ENCODE measurements around the gene GPANK1. TPM values are rescaled to one million over a fixed set of nuclear protein-coding genes. Genes with fewer than 3 reads are reported as not detected.
A peak's percentile ranks its signal among the peaks of the same experiment; 100 is the strongest.

GPANK1 gene
- total RNA-seq, 2 donors from 2014 or later: 30.3 to 37.7 TPM

- Mint-ChIP-seq H3K27ac (peak overlapping the region; percentile 64), H3K4me1 (ENCODE audit: low read depth) (peaks cover 7% of the 10 kb centered on the region), H3K4me3 (peak overlapping the region in 1 of 2 donors; percentile 9), H3K36me3 (ENCODE audit: insufficient read depth in 2 of 2) (peaks cover 4 to 14% of the 10 kb centered on the region in 2 donors), H3K9me3 (no peaks in the 10 kb centered on the region), H3K27me3 (ENCODE audit: low read depth) (no peaks in the 10 kb centered on the region)
- ATAC-seq (replicated peaks in 1 of 2) (no peak), DNase-seq (no peak)
Measured at GRCh38 chr6:31639043-31639442, 25.8 kb downstream of the GPANK1 start.

- ATAC-seq (replicated peaks in 1 of 2) (no peak), DNase-seq (no peak)
- Mint-ChIP-seq H3K27me3 (ENCODE audit: low read depth) (no peaks in the 10 kb centered on the region), H3K4me1 (ENCODE audit: low read depth) (peaks cover 10% of the 10 kb centered on the region), H3K27ac (no peak overlapping the region), H3K36me3 (ENCODE audit: insufficient read depth in 2 of 2) (peaks cover 5 to 28% of the 10 kb centered on the region in 2 donors), H3K4me3 (no peak overlapping the region), H3K9me3 (no peaks in the 10 kb centered on the region)
Measured at GRCh38 chr6:31636698-31637596, 27.9 kb downstream of the GPANK1 start.

- no peak overlapping the region for H3K4me3 Mint-ChIP-seq
- no peaks in the 10 kb centered on the region for H3K27me3 Mint-ChIP-seq (ENCODE audit: low read depth)
- H3K9me3 Mint-ChIP-seq: no peaks in the 10 kb centered on the region
- peaks cover 11 to 40% of the 10 kb centered on the region in 2 donors for H3K36me3 Mint-ChIP-seq (ENCODE audit: insufficient read depth in 2 of 2)
- no peak for DNase-seq
- ATAC-seq (replicated peaks in 1 of 2): no peak
- H3K4me1 Mint-ChIP-seq (ENCODE audit: low read depth): peaks cover 25% of the 10 kb centered on the region
- no peak overlapping the region for H3K27ac Mint-ChIP-seq
Measured at GRCh38 chr6:31634969-31635575, 29.7 kb downstream of the GPANK1 start.

GRCh38 chr6:31634131-31634530, 30.7 kb downstream of the GPANK1 start:
- ATAC-seq (replicated peaks in 1 of 2) (no peak), DNase-seq (no peak)
- no peaks in the 10 kb centered on the region for H3K9me3 Mint-ChIP-seq
- H3K36me3 Mint-ChIP-seq (ENCODE audit: insufficient read depth in 2 of 2): peaks cover 14 to 47% of the 10 kb centered on the region in 2 donors
- H3K27ac Mint-ChIP-seq: peak overlapping the region; percentile 39
- H3K4me3 Mint-ChIP-seq: no peak overlapping the region
- H3K4me1 Mint-ChIP-seq (ENCODE audit: low read depth): peaks cover 21% of the 10 kb centered on the region
- no peaks in the 10 kb centered on the region for H3K27me3 Mint-ChIP-seq (ENCODE audit: low read depth)

GRCh38 chr6:31633447-31633846, 31.4 kb downstream of the GPANK1 start:
- Mint-ChIP-seq H3K36me3 (ENCODE audit: insufficient read depth in 2 of 2) (peaks cover 14 to 44% of the 10 kb centered on the region in 2 donors), H3K4me1 (ENCODE audit: low read depth) (peaks cover 21% of the 10 kb centered on the region), H3K27me3 (ENCODE audit: low read depth) (no peaks in the 10 kb centered on the region), H3K9me3 (no peaks in the 10 kb centered on the region), H3K4me3 (no peak overlapping the region), H3K27ac (no peak overlapping the region)
- DNase-seq (no peak), ATAC-seq (replicated peaks in 1 of 2) (no peak)

GRCh38 chr6:31632279-31632946, 32.4 kb downstream of the GPANK1 start:
- Mint-ChIP-seq H3K4me3 (no peak overlapping the region), H3K27ac (no peak overlapping the region), H3K36me3 (ENCODE audit: insufficient read depth in 2 of 2) (peaks cover 17 to 52% of the 10 kb centered on the region in 2 donors), H3K27me3 (ENCODE audit: low read depth) (no peaks in the 10 kb centered on the region), H3K9me3 (no peaks in the 10 kb centered on the region), H3K4me1 (ENCODE audit: low read depth) (peaks cover 21% of the 10 kb centered on the region)
- no peak for DNase-seq
- ATAC-seq (replicated peaks in 1 of 2): no peak

- no peaks in the 10 kb centered on the region for H3K9me3 Mint-ChIP-seq
Measured at GRCh38 chr6:31631681-31632278, 33.0 kb downstream of the GPANK1 start.

GRCh38 chr6:31631209-31631608, 33.6 kb downstream of the GPANK1 start:
- Mint-ChIP-seq H3K36me3 (ENCODE audit: insufficient read depth in 2 of 2) (peaks cover 23 to 58% of the 10 kb centered on the region in 2 donors), H3K27ac (no peak overlapping the region), H3K9me3 (no peaks in the 10 kb centered on the region), H3K27me3 (ENCODE audit: low read depth) (no peaks in the 10 kb centered on the region), H3K4me3 (no peak overlapping the region), H3K4me1 (ENCODE audit: low read depth) (peaks cover 21% of the 10 kb centered on the region)
- ATAC-seq (replicated peaks in 1 of 2) (no peak), DNase-seq (no peak)

More at GRCh38 chr6:31631681-31632278, 33.0 kb downstream of the GPANK1 start:
- peaks cover 21 to 53% of the 10 kb centered on the region in 2 donors for H3K36me3 Mint-ChIP-seq (ENCODE audit: insufficient read depth in 2 of 2)
- peaks cover 21% of the 10 kb centered on the region for H3K4me1 Mint-ChIP-seq (ENCODE audit: low read depth)
- no peak for DNase-seq
- no peak for ATAC-seq (replicated peaks in 1 of 2)
- no peaks in the 10 kb centered on the region for H3K27me3 Mint-ChIP-seq (ENCODE audit: low read depth)
- no peak overlapping the region for H3K4me3 Mint-ChIP-seq
- no peak overlapping the region for H3K27ac Mint-ChIP-seq

- DNase-seq (no peak), ATAC-seq (replicated peaks in 1 of 2) (no peak)
- H3K36me3 Mint-ChIP-seq (ENCODE audit: insufficient read depth in 2 of 2): peaks cover 24 to 59% of the 10 kb centered on the region in 2 donors
- H3K4me1 Mint-ChIP-seq (ENCODE audit: low read depth): peaks cover 23% of the 10 kb centered on the region
- no peak overlapping the region for H3K4me3 Mint-ChIP-seq
- no peak overlapping the region for H3K27ac Mint-ChIP-seq
- H3K9me3 Mint-ChIP-seq: no peaks in the 10 kb centered on the region
- H3K27me3 Mint-ChIP-seq (ENCODE audit: low read depth): no peaks in the 10 kb centered on the region
Measured at GRCh38 chr6:31630177-31630934, 34.4 kb downstream of the GPANK1 start.

GRCh38 chr6:31629014-31629413, 35.8 kb downstream of the GPANK1 start:
- H3K9me3 Mint-ChIP-seq: no peaks in the 10 kb centered on the region
- DNase-seq (no peak), ATAC-seq (replicated peaks in 1 of 2) (no peak)
- peaks cover 24% of the 10 kb centered on the region for H3K4me1 Mint-ChIP-seq (ENCODE audit: low read depth)
- H3K4me3 Mint-ChIP-seq: no peak overlapping the region
- H3K27ac Mint-ChIP-seq: no peak overlapping the region
- H3K27me3 Mint-ChIP-seq (ENCODE audit: low read depth): no peaks in the 10 kb centered on the region
- peaks cover 22 to 64% of the 10 kb centered on the region in 2 donors for H3K36me3 Mint-ChIP-seq (ENCODE audit: insufficient read depth in 2 of 2)

GRCh38 chr6:31627690-31628287, 37.0 kb downstream of the GPANK1 start:
- no peak overlapping the region for H3K27ac Mint-ChIP-seq
- DNase-seq (no peak), ATAC-seq (replicated peaks in 1 of 2) (no peak)
- peaks cover 22% of the 10 kb centered on the region for H3K4me1 Mint-ChIP-seq (ENCODE audit: low read depth)
- no peaks in the 10 kb centered on the region for H3K9me3 Mint-ChIP-seq
- H3K27me3 Mint-ChIP-seq (ENCODE audit: low read depth): no peaks in the 10 kb centered on the region
- H3K36me3 Mint-ChIP-seq (ENCODE audit: insufficient read depth in 2 of 2): peaks cover 23 to 65% of the 10 kb centered on the region in 2 donors
- H3K4me3 Mint-ChIP-seq: no peak overlapping the region

- Mint-ChIP-seq H3K36me3 (ENCODE audit: insufficient read depth in 2 of 2) (peaks cover 29 to 64% of the 10 kb centered on the region in 2 donors), H3K4me3 (no peak overlapping the region), H3K4me1 (ENCODE audit: low read depth) (peaks cover 30% of the 10 kb centered on the region), H3K27me3 (ENCODE audit: low read depth) (no peaks in the 10 kb centered on the region), H3K27ac (peak overlapping the region; percentile 30), H3K9me3 (no peaks in the 10 kb centered on the region)
- no peak for DNase-seq
- ATAC-seq (replicated peaks in 1 of 2): no peak
Measured at GRCh38 chr6:31626952-31627351, 37.8 kb downstream of the GPANK1 start.

All from activated T-cell treated with anti-CD3 and anti-CD28 coated beads, Interleukin-2, amount 50 U/mL, for 72 hours (primary cell).